Suprapubic skin (tissue), 4 donors: Measurements from ENCODE around the gene MRRF. TPM values are rescaled to one million over a fixed set of nuclear protein-coding genes. Genes with fewer than 3 reads are reported as not detected.

Source experiments
- DNase-seq, 2 donors: peaks; one replicate each; pipeline ENCODE4 v3.0.0-alpha.2; 2019; ENCODE audit warnings: low spot score in 2 of 2
- H3K27ac ChIP-seq: fragments of 200-600 bp; sonication (generic); one replicate; pipeline ENCODE4 v1.5.1; 2019
- H3K27me3 ChIP-seq: fragments of 200-600 bp; sonication (generic); one replicate; pipeline ENCODE4 v1.5.1; 2019
- H3K36me3 ChIP-seq: fragments of 200-600 bp; sonication (generic); one replicate; pipeline ENCODE4 v1.5.1; 2019
- H3K4me1 ChIP-seq: fragments of 200-600 bp; sonication (generic); one replicate; pipeline ENCODE4 v1.5.1; 2019
- H3K4me3 ChIP-seq: fragments of 200-600 bp; sonication (generic); one replicate; pipeline ENCODE4 v1.5.1; 2019; ENCODE audit warnings: mild to moderate bottlenecking
- H3K9me3 ChIP-seq: fragments of 200-600 bp; sonication (generic); one replicate; pipeline ENCODE4 v1.5.1; 2019
- EP300 ChIP-seq: sonication (generic); formaldehyde crosslinking; IDR thresholded peaks from one replicate; pipeline ENCODE4 v1.6.1; 2017; ENCODE audit warnings: antibody characterized with exemption
- POLR2A ChIP-seq, 2 donors: fragments of 450-650 bp; IDR thresholded peaks; one replicate each; pipeline ENCODE4 v1.6.1; 2017; ENCODE audit warnings: antibody characterized with exemption in 2 of 2, mild to moderate bottlenecking in 2 of 2, moderate library complexity in 2 of 2
- POLR2AphosphoS5 ChIP-seq, 3 donors: sonication (generic); formaldehyde crosslinking; IDR thresholded peaks; one replicate each; pipeline ENCODE4 v1.6.1; 2017; ENCODE audit warnings: antibody characterized with exemption in 3 of 3
- WGBS: methylation state at CpG from one replicate; pipeline ENCODE4 v1.1.5; 2018; 5-methylcytosine and 5-hydroxymethylcytosine counted together
- total RNA-seq, 4 donors: library from RNA; depleted of rRNA; stranded (reverse); fragments of >200 nt; gene quantifications; one replicate each; pipeline ENCODE4 v1.1.0, GENCODE V29; 2016
- TF ChIP-seq, protein P1 (sequence below), 2 donors: fragments of 200-600 bp in 1 of 2; fragments of 450-650 bp in 1 of 2; sonication (generic) in 1 of 2; IDR thresholded peaks; one replicate each; pipeline ENCODE4 v1.5.1; 2016 to 2019; ENCODE audit warnings: antibody characterized with exemption in 2 of 2, mild to moderate bottlenecking in 1 of 2, moderate library complexity in 1 of 2

Gene MRRF
- total RNA-seq, 4 donors from 2014 or later: 41.3 to 75.2 (median 44.2) TPM

DNA sequence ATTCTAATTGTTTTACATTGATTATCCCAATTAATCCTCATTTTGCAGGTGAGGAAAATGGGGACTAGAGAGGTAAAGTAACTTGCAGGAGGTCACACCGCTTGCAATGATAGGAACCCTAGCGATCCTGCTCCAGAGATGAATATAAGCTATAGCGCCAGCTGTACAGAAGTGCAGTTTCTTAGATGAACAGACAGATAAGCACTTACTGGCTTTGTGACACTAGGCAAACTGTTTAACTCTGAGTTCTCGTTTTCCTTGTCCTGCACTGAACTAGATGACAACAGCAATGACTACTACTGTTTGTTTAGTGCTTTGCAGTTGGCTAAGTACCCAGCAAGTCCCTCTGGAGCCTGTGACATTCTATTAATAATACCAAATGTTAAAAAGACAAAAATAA, 47.0 kb upstream of the MRRF start:
- Histone ChIP-seq H3K9me3 (no peaks in the 10 kb centered on the region), H3K4me1 (peaks cover 45% of the 10 kb centered on the region), H3K4me3 (no peak overlapping the region), H3K27ac (no peak overlapping the region), H3K36me3 (no peaks in the 10 kb centered on the region), H3K27me3 (peaks cover 96% of the 10 kb centered on the region)
- no peak for DNase-seq
- WGBS: 49% methylated on average over 4 of the region's 4 CpGs
- TF ChIP-seq POLR2AphosphoS5 (IDR thresholded peaks at IDR 0.05) (no peak), EP300 (no peak), POLR2A (IDR thresholded peaks at IDR 0.05) (no peak)
- TF ChIP-seq, protein P1, sequence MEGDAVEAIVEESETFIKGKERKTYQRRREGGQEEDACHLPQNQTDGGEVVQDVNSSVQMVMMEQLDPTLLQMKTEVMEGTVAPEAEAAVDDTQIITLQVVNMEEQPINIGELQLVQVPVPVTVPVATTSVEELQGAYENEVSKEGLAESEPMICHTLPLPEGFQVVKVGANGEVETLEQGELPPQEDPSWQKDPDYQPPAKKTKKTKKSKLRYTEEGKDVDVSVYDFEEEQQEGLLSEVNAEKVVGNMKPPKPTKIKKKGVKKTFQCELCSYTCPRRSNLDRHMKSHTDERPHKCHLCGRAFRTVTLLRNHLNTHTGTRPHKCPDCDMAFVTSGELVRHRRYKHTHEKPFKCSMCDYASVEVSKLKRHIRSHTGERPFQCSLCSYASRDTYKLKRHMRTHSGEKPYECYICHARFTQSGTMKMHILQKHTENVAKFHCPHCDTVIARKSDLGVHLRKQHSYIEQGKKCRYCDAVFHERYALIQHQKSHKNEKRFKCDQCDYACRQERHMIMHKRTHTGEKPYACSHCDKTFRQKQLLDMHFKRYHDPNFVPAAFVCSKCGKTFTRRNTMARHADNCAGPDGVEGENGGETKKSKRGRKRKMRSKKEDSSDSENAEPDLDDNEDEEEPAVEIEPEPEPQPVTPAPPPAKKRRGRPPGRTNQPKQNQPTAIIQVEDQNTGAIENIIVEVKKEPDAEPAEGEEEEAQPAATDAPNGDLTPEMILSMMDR (IDR thresholded peaks at IDR 0.05): no peak

DNA sequence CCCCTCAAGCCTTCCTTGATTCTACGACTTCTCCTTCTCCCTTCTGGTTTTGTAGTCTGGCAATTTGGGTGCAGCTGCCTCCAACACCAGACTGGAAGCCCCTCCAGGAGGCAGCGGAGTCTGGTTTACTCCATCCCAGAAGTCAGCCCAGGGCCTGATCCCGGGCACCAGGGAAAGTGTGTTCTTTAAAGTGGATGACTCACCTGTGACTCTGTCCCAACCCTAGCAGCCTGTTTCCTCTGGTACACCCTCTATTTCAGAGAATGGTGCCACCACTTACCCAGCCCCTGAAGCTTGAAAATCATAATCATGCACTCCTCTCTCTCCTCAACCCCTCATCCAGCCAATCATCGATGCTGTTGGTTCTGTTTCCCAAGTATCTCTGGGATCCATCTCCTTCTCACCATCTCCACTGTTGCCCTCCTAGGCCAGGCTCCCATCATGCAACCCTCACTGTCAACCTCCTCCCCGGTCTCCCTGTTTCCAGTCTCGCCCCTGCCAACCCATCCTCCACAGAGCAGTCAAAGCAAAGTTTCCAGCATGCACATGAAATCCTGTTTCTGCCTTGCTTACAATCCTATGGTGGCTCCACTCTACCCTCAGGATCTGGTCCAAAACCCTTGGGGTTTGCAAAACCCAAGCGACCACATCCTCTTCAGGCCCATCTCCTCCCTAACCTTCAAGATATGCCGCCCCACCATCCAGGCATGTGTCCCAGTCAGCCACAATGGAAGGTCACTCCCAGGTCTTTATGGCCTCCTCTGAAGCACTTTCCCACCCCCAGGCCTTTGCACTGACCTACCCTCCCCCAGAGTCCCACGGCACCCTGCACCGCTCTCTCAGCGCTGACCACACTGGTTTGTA, 46.4 kb upstream of the MRRF start:
- H3K4me3 ChIP-seq: peak overlapping the region; percentile 33
- no peak overlapping the region for H3K27ac ChIP-seq
- H3K27me3 ChIP-seq: peaks cover 96% of the 10 kb centered on the region
- TF ChIP-seq, protein P1 (IDR thresholded peaks at IDR 0.05): no peak
- 51% methylated on average over 11 of the region's 11 CpGs for WGBS
- peaks cover 48% of the 10 kb centered on the region for H3K4me1 ChIP-seq
- no peak for DNase-seq
- H3K36me3 ChIP-seq: no peaks in the 10 kb centered on the region
- H3K9me3 ChIP-seq: no peaks in the 10 kb centered on the region

- Histone ChIP-seq H3K9me3 (no peaks in the 10 kb centered on the region), H3K4me3 (peak overlapping the region; percentile 33), H3K4me1 (peaks cover 39% of the 10 kb centered on the region), H3K36me3 (no peaks in the 10 kb centered on the region), H3K27me3 (peaks cover 96% of the 10 kb centered on the region), H3K27ac (no peak overlapping the region)
- WGBS: 8% methylated on average over 26 of the region's 59 CpGs
- TF ChIP-seq POLR2A (IDR thresholded peaks at IDR 0.05) (no peak), EP300 (no peak), POLR2AphosphoS5 (IDR thresholded peaks at IDR 0.05) (no peak)
- TF ChIP-seq, protein P1 (IDR thresholded peaks at IDR 0.05): no peak
- DNase-seq: no peak
Observed at GRCh38 chr9:122218935-122219855, 45.5 kb upstream of the MRRF start.

DNA sequence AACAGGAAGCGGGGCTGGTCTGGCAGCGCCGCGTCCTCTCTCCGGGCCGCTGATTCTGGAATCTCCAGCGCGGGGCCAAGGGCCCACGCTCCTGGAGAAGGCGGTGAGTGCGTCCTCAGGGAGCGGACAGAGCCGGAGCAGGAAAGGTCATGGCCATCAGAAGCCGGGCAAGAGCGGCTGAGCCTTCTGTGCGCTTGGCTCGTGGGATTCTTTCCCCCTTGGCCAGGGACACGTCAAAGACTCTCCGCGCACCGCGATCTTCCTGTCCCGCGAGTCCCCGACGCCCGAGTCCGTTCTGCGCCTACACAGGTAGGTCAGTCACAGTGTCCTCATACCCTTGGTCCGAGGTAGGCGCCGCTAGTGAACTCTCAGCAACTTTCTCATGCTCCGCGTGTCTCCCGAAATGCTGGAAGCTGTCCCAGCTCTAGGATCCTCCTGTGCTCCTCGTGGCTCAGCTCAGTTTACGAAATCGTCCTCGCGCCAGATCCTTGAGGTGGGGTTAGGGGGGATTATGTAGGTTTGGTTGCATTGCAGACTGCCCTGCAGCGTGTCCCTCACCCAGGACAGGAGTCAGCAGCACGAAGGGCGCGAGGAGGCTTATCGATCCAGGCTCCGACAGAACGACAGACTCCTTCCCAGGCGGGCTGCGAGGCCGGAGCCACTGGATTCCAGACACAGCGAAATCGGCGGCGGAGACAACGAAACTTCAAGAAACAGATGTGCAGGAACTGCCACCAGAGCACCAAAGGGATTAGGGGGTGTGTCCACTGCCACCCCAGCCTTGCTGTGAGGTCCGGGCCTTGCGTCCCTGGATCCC, 44.6 kb upstream of the MRRF start:
- TF ChIP-seq POLR2AphosphoS5 (IDR thresholded peaks at IDR 0.05) (no peak), POLR2A (IDR thresholded peaks at IDR 0.05) (no peak), EP300 (no peak)
- TF ChIP-seq, protein P1 (IDR thresholded peaks at IDR 0.05): no peak
- DNase-seq: no peak
- Histone ChIP-seq H3K27me3 (peaks cover 100% of the 10 kb centered on the region), H3K9me3 (no peaks in the 10 kb centered on the region), H3K36me3 (no peaks in the 10 kb centered on the region), H3K4me3 (peak overlapping the region; percentile 33), H3K4me1 (peaks cover 35% of the 10 kb centered on the region), H3K27ac (no peak overlapping the region)
- WGBS: 17% methylated on average over 18 of the region's 57 CpGs
